Activated T-helper 1 cell treated with anti-CD3 and anti-CD28 coated beads, Interleukin-12 subunit alpha, Interleukin-12 subunit beta, Interleukin-2, Interleukin-4 antibody, amounts not matched to agents 30 ng/mL and 10 ng/mL and 1 ng/mL, durations not matched to agents 14 hours and 24 hours and 36 hours (primary cell): ENCODE measurements around the gene HSPA5. TPM values are rescaled to one million over a fixed set of nuclear protein-coding genes. Genes with fewer than 3 reads are reported as not detected.
A peak's percentile ranks its signal among the peaks of the same experiment; 100 is the strongest.
"Not testable (repeated sequence)": the region's sequence is repeated elsewhere in the genome, so short reads cannot be mapped to it uniquely, and the experiment has no call there.

Experiments
- DNase-seq: peaks from one replicate; pipeline ENCODE4 v3.0.0; 2021; ENCODE audit warnings: low spot score
- H3K27ac Mint-ChIP-seq: one replicate; pipeline ENCODE4 v1.8.0; 2021; ENCODE audit warnings: mild to moderate bottlenecking, mixed read lengths
- H3K27me3 Mint-ChIP-seq: one replicate; pipeline ENCODE4 v1.8.0; 2022; ENCODE audit warnings: mild to moderate bottlenecking, moderate library complexity, mixed read lengths; ENCODE audit not compliant: insufficient read depth
- H3K36me3 Mint-ChIP-seq: one replicate; pipeline ENCODE4 v1.8.0; 2021; ENCODE audit warnings: low read depth, mixed read lengths
- H3K4me1 Mint-ChIP-seq: one replicate; pipeline ENCODE4 v1.8.0; 2021; ENCODE audit warnings: low read depth, mixed read lengths
- H3K4me3 Mint-ChIP-seq: one replicate; pipeline ENCODE4 v1.8.0; 2021; ENCODE audit warnings: mild to moderate bottlenecking, moderate library complexity, mixed read lengths
- H3K9me3 Mint-ChIP-seq: one replicate; pipeline ENCODE4 v1.8.0; 2021; ENCODE audit warnings: mixed read lengths
- intact Hi-C: fragments of 100-400 bp; cut with micrococcal nuclease; formaldehyde crosslinking; loops from one replicate; pipeline ENCODE4 v1.15.1; 2024
- total RNA-seq: library from RNA; stranded (reverse); gene quantifications from 2 replicates; pipeline ENCODE4 v1.2.3, GENCODE V29; 2022

HSPA5 gene
- 242 and 243 TPM in 2 replicates for total RNA-seq

DNA sequence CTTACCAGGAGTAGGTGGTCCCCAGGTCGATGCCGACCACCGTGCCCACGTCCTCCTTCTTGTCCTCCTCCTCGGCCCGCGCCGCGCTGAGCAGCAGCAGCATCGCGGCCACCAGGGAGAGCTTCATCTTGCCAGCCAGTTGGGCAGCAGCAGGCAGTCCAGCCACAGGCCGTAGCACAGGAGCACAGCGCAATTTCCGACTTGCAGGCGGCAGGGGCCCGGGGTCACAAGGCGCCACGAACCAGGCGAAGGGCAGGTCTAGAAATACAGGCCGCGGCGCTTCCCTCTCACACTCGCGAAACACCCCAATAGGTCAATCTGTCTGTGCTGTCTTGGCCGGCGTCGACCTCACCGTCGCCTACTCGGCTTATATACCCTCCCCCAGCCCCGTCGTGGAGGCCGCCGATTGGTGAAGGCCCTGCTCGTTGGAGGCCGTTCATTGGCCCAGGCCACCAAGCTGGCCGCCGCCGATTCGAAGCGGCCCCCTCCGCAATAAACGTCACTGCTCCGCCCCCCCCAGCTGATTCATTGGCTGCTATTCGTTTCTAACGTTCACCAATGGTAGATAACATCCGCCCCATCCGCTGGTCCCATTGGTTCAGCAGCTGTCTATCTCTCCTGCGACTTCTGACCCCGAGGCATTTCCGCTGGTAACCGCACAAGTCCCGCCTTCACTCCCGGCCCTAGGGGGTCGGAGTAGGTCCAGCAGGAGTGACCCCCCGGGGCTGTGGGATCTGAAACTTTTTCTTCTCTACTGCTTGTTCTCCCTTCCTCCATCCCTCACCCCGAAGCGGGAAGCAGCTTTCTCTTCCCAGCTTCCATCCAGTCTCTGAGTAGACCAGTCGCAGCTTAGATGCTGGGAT lies at the start of gene HSPA5:
HSPA5 (minus strand) TSS at position 344 of the 863 bp plus-strand sequence; CDS start at position 127, 217 bp downstream.
- Mint-ChIP-seq H3K4me1 (peaks cover 36% of the 10 kb centered on the region), H3K4me3 (peak within 1 kb of the TSS; percentile 96), H3K27me3 (no peaks in the 10 kb centered on the region), H3K36me3 (peaks cover 48% of the 10 kb centered on the region), H3K9me3 (no peaks in the 10 kb centered on the region), H3K27ac (peak within 1 kb of the TSS; percentile 96)
- peak; percentile 99 for DNase-seq
- intact Hi-C loops = loop anchor here (1.0 to 2.0 kb wide), 8 partner anchors 20 to 470 kb away; partner anchors contain the start of genes GAPVD1, GOLGA1, NR6A1 and RABEPK

DNA sequence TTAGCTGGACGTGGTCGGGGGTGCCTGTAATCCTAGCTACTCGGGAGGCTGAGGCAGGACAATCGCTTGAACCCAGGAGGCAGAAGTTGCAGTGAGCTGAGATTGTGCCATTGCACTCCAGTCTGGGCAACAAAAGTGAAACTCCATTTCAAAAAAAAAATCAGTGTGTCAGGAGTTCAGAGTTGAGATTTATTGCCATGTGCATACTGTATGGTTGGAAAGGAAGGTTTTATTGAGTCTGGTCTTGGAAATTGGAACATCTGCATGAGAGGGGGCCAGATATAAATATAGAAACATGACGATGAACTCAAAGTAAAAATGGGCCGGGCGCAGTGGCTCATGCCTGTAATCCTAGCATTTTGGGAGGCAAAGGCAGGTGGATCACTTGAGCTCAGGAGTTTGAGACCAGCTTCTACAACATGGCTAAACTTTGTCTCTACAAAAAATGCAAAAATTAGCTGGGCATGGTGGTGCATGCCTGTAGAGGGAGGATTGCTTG lies 45.8 kb upstream of the HSPA5 start:
- H3K4me3 Mint-ChIP-seq, H3K27ac Mint-ChIP-seq, DNase-seq, H3K27me3 Mint-ChIP-seq, H3K36me3 Mint-ChIP-seq, intact Hi-C loops, H3K9me3 Mint-ChIP-seq: not testable (repeated sequence)
- peaks cover 11% of the 10 kb centered on the region for H3K4me1 Mint-ChIP-seq

DNA sequence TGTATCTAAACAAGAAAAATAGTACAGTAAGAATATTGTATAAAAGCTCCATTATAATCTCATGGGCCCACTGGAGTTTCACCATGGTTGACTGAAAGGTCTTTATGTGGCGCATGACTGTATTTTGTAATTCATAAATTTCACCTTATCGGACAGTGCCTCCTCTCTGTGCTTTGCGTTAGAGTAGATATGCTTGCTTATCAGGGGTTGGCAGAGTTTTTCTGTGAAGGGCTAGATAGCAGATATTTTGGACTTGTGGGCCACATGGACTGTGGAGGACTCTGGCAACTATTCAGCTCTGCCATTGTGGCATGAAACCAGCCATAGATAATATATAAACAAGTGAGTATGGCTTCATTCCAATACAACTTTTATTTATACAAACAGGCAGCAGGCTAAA lies 43.7 kb upstream of the HSPA5 start:
- Mint-ChIP-seq H3K4me1 (peaks cover 11% of the 10 kb centered on the region), H3K27me3 (no peaks in the 10 kb centered on the region), H3K4me3 (no peak overlapping the region), H3K27ac (no peak overlapping the region), H3K36me3 (peaks cover 2% of the 10 kb centered on the region), H3K9me3 (no peaks in the 10 kb centered on the region)
- intact Hi-C loops = no loop called here
- DNase-seq = no peak

GRCh38 chr9:125280945-125281344 lies 39.8 kb upstream of the HSPA5 start:
- no peak for DNase-seq
- no peaks in the 10 kb centered on the region for H3K9me3 Mint-ChIP-seq
- intact Hi-C loops = no loop called here

GRCh38 chr9:125277411-125277810 lies 36.3 kb upstream of the HSPA5 start:
- no peak for DNase-seq
- Mint-ChIP-seq H3K27me3 (no peaks in the 10 kb centered on the region), H3K9me3 (no peaks in the 10 kb centered on the region), H3K4me1 (peaks cover 10% of the 10 kb centered on the region), H3K27ac (no peak overlapping the region), H3K36me3 (peaks cover 4% of the 10 kb centered on the region), H3K4me3 (no peak overlapping the region)
- intact Hi-C loops = no loop called here

More at GRCh38 chr9:125280945-125281344, 39.8 kb upstream of the HSPA5 start:
- Mint-ChIP-seq H3K27ac (no peak overlapping the region), H3K36me3 (peaks cover 5% of the 10 kb centered on the region), H3K27me3 (no peaks in the 10 kb centered on the region), H3K4me3 (no peak overlapping the region), H3K4me1 (peaks cover 11% of the 10 kb centered on the region)

DNA sequence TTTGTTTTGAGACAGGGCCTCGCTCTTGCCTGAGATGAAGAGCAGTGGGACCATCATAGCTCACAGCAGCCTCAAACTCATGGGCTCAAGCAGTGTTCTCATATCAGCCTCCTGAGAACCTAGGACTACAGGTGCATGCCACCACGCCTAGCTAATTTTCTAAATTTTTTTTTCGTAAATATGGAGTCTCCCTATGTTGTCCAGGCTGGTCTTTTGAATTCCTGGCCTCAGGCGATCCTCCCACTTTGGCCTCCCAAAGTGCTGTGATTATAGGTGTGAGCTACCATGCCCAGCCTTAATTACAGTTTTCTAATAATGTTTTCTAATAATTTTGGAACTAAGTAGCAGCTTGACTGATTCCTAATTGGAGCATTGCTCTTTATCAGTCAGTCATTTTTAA lies 35.6 kb upstream of the HSPA5 start:
- no peak overlapping the region for H3K4me3 Mint-ChIP-seq
- H3K4me1 Mint-ChIP-seq = peaks cover 9% of the 10 kb centered on the region
- intact Hi-C loops = no loop called here
- no peaks in the 10 kb centered on the region for H3K9me3 Mint-ChIP-seq
- no peak overlapping the region for H3K27ac Mint-ChIP-seq
- H3K27me3 Mint-ChIP-seq = no peaks in the 10 kb centered on the region
- no peak for DNase-seq
- peaks cover 4% of the 10 kb centered on the region for H3K36me3 Mint-ChIP-seq

DNA sequence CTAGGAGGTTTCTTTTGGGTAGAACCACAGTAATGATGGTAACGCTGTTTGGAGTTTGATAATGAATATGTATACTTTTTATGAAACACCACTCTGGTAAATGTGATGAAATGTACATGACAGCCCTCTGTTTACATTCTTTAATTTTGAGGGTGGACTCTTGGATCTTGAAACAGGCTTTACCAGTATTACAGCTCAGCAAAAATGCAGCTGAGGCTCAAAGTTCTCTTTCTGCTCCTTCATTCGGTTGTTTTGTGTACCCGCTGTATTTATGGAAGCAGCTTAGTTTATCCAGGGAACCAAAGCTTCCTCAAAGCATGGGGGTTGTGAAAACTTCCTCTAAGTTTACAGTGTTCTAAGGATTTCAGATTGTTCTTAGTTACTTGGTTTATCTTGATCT lies 31.6 kb upstream of the HSPA5 start:
- H3K4me3 Mint-ChIP-seq = no peak overlapping the region
- H3K36me3 Mint-ChIP-seq = peaks cover 10% of the 10 kb centered on the region
- no peak for DNase-seq
- no peaks in the 10 kb centered on the region for H3K9me3 Mint-ChIP-seq
- intact Hi-C loops = no loop called here
- no peak overlapping the region for H3K27ac Mint-ChIP-seq
- peaks cover 16% of the 10 kb centered on the region for H3K4me1 Mint-ChIP-seq
- H3K27me3 Mint-ChIP-seq = no peaks in the 10 kb centered on the region

- peaks cover 16% of the 10 kb centered on the region for H3K4me1 Mint-ChIP-seq
- H3K27me3 Mint-ChIP-seq = no peaks in the 10 kb centered on the region
- H3K4me3 Mint-ChIP-seq = no peak overlapping the region
- no peak overlapping the region for H3K27ac Mint-ChIP-seq
- peaks cover 10% of the 10 kb centered on the region for H3K36me3 Mint-ChIP-seq
- intact Hi-C loops = no loop called here
- no peak for DNase-seq
- H3K9me3 Mint-ChIP-seq = no peaks in the 10 kb centered on the region
Measured at GRCh38 chr9:125271081-125271480, 29.9 kb upstream of the HSPA5 start.

- Mint-ChIP-seq H3K27ac (no peak overlapping the region), H3K27me3 (no peaks in the 10 kb centered on the region), H3K36me3 (peaks cover 17% of the 10 kb centered on the region), H3K9me3 (no peaks in the 10 kb centered on the region), H3K4me1 (peaks cover 29% of the 10 kb centered on the region), H3K4me3 (no peak overlapping the region)
- no peak for DNase-seq
- intact Hi-C loops = no loop called here
Measured at GRCh38 chr9:125269014-125269397, 27.9 kb upstream of the HSPA5 start.

GRCh38 chr9:125268394-125269013 lies 27.4 kb upstream of the HSPA5 start:
- peaks cover 20% of the 10 kb centered on the region for H3K36me3 Mint-ChIP-seq
- H3K4me3 Mint-ChIP-seq = no peak overlapping the region
- intact Hi-C loops = no loop called here
- H3K27me3 Mint-ChIP-seq = no peaks in the 10 kb centered on the region
- DNase-seq = no peak
- no peak overlapping the region for H3K27ac Mint-ChIP-seq
- peaks cover 34% of the 10 kb centered on the region for H3K4me1 Mint-ChIP-seq
- no peaks in the 10 kb centered on the region for H3K9me3 Mint-ChIP-seq

DNA sequence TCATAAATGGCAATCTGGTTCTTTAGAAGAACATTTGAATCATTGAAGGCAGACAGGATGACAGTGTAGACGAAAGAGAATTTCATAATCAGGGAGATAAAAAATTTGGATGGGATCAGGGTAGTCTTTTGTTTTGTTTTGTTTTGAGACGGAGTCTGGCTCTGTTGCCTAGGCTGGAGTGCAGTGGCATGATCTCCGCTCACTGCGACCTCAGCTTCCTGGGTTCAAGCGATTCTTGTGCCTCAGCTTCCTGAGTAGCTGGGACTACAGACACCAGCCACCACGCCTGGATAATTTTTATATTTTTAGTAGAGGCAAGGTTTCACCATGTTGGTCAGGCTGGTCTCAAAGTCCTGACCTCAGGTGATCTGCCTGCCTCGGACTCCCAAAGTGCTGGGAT lies 22.9 kb upstream of the HSPA5 start:
- H3K9me3 Mint-ChIP-seq, H3K27me3 Mint-ChIP-seq: not testable (repeated sequence)
- DNase-seq = peak; percentile 9
- H3K36me3 Mint-ChIP-seq = peaks cover 23% of the 10 kb centered on the region
- H3K4me1 Mint-ChIP-seq = peaks cover 49% of the 10 kb centered on the region
- peak overlapping the region; percentile 99 for H3K4me3 Mint-ChIP-seq
- peak overlapping the region; percentile 84 for H3K27ac Mint-ChIP-seq
- intact Hi-C loops = loop anchor here (5.0 kb wide), 2 partner anchors 483 to 492 kb away; partner anchors contain the start of genes NR6A1 and PBX3

DNA sequence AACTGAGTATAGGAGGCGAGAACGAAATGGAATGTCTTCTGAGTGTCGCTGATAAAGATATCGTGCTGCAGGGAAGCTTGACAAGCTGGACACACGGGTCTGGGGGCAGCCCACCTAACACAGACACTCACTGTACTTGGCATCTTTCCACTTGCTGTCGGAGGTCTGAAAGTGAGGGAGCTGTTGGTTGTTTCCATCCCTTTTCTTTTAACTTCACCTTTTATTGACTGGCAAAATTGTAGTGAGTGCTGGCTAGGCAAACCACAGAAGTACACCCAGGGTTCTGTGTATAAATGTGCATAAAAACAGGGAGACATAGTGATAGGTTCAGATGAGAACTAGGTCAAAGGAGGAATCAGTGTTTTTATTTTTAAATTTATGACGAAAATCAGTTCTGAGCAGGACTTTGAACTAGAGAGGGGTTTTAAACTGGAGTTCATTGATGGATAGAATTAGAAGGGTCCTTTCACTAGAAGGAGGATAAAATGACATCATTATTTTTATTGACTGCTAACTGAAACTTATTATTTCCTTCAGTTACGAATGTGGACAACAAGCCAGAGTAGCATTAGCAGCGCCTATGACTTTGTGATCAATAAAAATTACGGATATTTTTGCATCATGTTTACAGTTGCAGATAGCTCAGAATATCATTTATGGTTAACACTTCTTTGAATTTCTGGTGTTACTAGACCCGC lies 21.3 kb upstream of the HSPA5 start:
- Mint-ChIP-seq H3K4me1 (peaks cover 42% of the 10 kb centered on the region), H3K27me3 (no peaks in the 10 kb centered on the region), H3K27ac (peak overlapping the region; percentile 92), H3K9me3 (no peaks in the 10 kb centered on the region), H3K36me3 (peaks cover 17% of the 10 kb centered on the region), H3K4me3 (peak overlapping the region; percentile 99)
- no peak for DNase-seq
- intact Hi-C loops = loop anchor here (5.0 kb wide), 2 partner anchors 485 to 490 kb away; partner anchors contain the start of genes NR6A1 and PBX3
